Smooth muscle cell of bladder (primary cell): ENCODE measurements around the gene NF2. TPM values are rescaled to one million over a fixed set of nuclear protein-coding genes. Genes with fewer than 3 reads are reported as not detected.

Source experiments
- total RNA-seq: library from RNA; depleted of rRNA; stranded (reverse); fragments of >200 nt; gene quantifications from 2 replicates; pipeline ENCODE4 v1.2.3, GENCODE V29; 2014

NF2 gene
- total RNA-seq: 43.7 and 58.4 TPM in 2 replicates

GRCh38 chr22:29603358-29604075, at the start of gene NF2:
TSS of gene NF2 (plus strand) at chr22:29603633. CDS start at chr22:29603999, 366 bp downstream.

GRCh38 chr22:29719899-29720645, 116.6 kb downstream of the NF2 start, which contains the start of gene CABP7:
TSS of gene CABP7 (plus strand) at chr22:29720003. CDS start at chr22:29720425, 422 bp downstream.

Other genes with a start within 250 kb of the NF2 start
- 42.5 and 51.3 TPM in 2 replicates for gene AP1B1, start 215.1 kb upstream of the NF2 start, total RNA-seq
- gene RFPL1, start 165.1 kb upstream of the NF2 start, total RNA-seq: not detected in 2 replicates
- 0.09 and 0.14 TPM in 2 replicates for gene NEFH, start 123.4 kb upstream of the NF2 start, total RNA-seq
- 51.4 and 53.0 TPM in 2 replicates for gene THOC5, start 49.9 kb upstream of the NF2 start, total RNA-seq
- 35.2 and 40.2 TPM in 2 replicates for gene NIPSNAP1, start 22.5 kb upstream of the NF2 start, total RNA-seq
- not detected in 2 replicates for gene CABP7, start 116.4 kb downstream of the NF2 start, total RNA-seq
- 14.4 and 18.5 TPM in 2 replicates for gene ZMAT5, start 163.4 kb downstream of the NF2 start, total RNA-seq
- 97.2 and 133 TPM in 2 replicates for gene UQCR10, start 163.7 kb downstream of the NF2 start, total RNA-seq
- 21.2 and 23.9 TPM in 2 replicates for gene ASCC2, start 234.6 kb downstream of the NF2 start, total RNA-seq